SIG-M5 treated with dmso at 0.1 percent for 504 hours (cell line): ENCODE results near the gene WDR27.

Experiments
- DNase-seq: peaks from one replicate; lab custom pipeline; 2025; ENCODE audit not compliant: unreplicated experiment; lab: John Stamatoyannopoulos, UW

WDR27 gene

GRCh38 chr6:169568314-169569087 is 133.3 kb downstream of the WDR27 start:
- no peak for DNase-seq

GRCh38 chr6:169567819-169568218 is 134.0 kb downstream of the WDR27 start:
- DNase-seq = no peak

GRCh38 chr6:169566961-169567750 is 134.7 kb downstream of the WDR27 start:
- DNase-seq = no peak

- no peak for DNase-seq
Measured at GRCh38 chr6:169566319-169566718, 135.5 kb downstream of the WDR27 start.

- DNase-seq = no peak
Measured at GRCh38 chr6:169564453-169565240, 137.2 kb downstream of the WDR27 start.

- DNase-seq = no peak
Measured at GRCh38 chr6:169561665-169562064, 140.2 kb downstream of the WDR27 start.

GRCh38 chr6:169559592-169559991 is 142.2 kb downstream of the WDR27 start:
- DNase-seq = no peak

GRCh38 chr6:169558774-169559441 is 142.9 kb downstream of the WDR27 start:
- no peak for DNase-seq

- DNase-seq = no peak
Measured at GRCh38 chr6:169558378-169558773, 143.5 kb downstream of the WDR27 start.

GRCh38 chr6:169557887-169558286 is 143.9 kb downstream of the WDR27 start:
- no peak for DNase-seq

GRCh38 chr6:169556758-169557548 is 144.9 kb downstream of the WDR27 start:
- DNase-seq = no peak

- DNase-seq = no peak
Measured at GRCh38 chr6:169555971-169556617, 145.7 kb downstream of the WDR27 start.

- no peak for DNase-seq
Measured at GRCh38 chr6:169545982-169546381, 155.8 kb downstream of the WDR27 start.

- no peak for DNase-seq
Measured at GRCh38 chr6:169543704-169544103, 158.1 kb downstream of the WDR27 start.

- DNase-seq = no peak
Measured at GRCh38 chr6:169542491-169542890, 159.3 kb downstream of the WDR27 start.

GRCh38 chr6:169539176-169539897 is 162.5 kb downstream of the WDR27 start:
- no peak for DNase-seq

GRCh38 chr6:169536446-169537170 is 165.2 kb downstream of the WDR27 start:
- DNase-seq = no peak

GRCh38 chr6:169534039-169534421 is 167.8 kb downstream of the WDR27 start:
- DNase-seq = no peak
